ENCODE results near the gene TBC1D22A.

TBC1D22A gene

DNA sequence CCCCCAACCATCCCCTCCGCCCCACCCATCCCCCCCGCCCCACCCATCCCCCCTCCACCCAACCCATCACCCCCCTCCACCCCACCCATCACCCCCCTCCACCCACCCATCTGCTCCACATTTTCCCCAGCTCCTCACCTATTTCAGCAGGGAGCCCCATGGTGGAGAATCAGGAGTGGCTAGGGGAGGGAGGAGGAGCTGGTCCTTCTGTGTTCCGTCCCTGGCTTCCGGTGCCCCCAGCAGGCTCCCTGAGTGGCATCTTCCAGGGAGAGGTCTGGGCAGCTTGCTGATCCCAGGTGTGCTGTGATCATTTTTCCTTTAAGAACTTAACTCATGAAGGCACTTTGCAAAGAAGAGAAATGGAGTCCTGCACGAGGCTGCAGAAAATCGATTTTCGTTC lies 365.8 kb downstream of the TBC1D22A start:
- Histone ChIP-seq H3K36me3 (ENCODE audit: control insufficient read depth in 1 of 2, insufficient read depth in 2 of 2, low read length in 2 of 2) (peaks cover 0 to 3% of the 10 kb centered on the region in 2 donors), H3K27ac (ENCODE audit: low read depth, low read length) (no peak overlapping the region), H3K4me1 (ENCODE audit: control insufficient read depth in 1 of 2, insufficient read depth in 2 of 2, low read length in 2 of 2) (peaks cover 7 to 12% of the 10 kb centered on the region in 2 donors), H3K4me3 (ENCODE audit: low read depth in 1 of 2, low read length in 2 of 2) (no peak overlapping the region), H3K9ac (ENCODE audit: low read depth in 1 of 2, low read length in 2 of 2) (no peak overlapping the region), H3K9me3 (ENCODE audit: control insufficient read depth in 1 of 2, low read length in 2 of 2) (no peaks in the 10 kb centered on the region), H3K27me3 (ENCODE audit: control insufficient read depth in 1 of 2, insufficient read depth in 2 of 2, low read length in 2 of 2) (no peaks in the 10 kb centered on the region)

DNA sequence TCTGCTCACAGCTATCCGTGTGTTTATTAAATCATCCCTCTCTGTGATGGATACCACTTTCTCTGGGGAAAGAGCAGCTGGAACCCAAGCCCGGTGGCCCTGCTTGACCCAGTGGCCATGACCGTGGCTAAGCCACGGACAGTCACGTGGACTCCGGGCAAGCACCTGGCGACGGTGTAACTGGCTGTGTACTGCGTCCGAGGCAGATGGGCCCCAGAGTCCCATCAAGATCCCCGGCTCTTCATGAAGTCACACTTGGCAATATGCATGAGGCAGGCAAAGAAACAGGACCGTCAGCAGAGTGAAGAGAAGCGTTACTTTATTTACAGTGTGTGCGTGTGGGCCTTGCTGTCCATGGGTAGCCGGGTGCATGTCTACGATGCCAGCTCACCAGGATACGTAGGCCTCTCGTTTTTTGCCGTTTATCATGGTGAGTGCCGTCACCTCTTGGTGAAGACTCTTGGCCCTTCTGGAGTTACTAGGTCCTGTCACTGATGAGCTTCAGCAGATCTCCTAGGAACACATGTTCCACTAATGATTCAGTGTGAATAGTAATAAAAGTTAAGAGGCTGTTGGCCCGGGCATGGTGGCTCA lies 366.3 kb downstream of the TBC1D22A start:
- H3K4me3 ChIP-seq (ENCODE audit: low read depth in 1 of 2, low read length in 2 of 2) = no peak overlapping the region
- no peaks in the 10 kb centered on the region for H3K27me3 ChIP-seq (ENCODE audit: control insufficient read depth in 1 of 2, insufficient read depth in 2 of 2, low read length in 2 of 2)
- H3K27ac ChIP-seq (ENCODE audit: low read depth, low read length) = no peak overlapping the region
- no peaks in the 10 kb centered on the region for H3K36me3 ChIP-seq (ENCODE audit: control insufficient read depth in 1 of 2, insufficient read depth in 2 of 2, low read length in 2 of 2)
- H3K4me1 ChIP-seq (ENCODE audit: control insufficient read depth in 1 of 2, insufficient read depth in 2 of 2, low read length in 2 of 2) = peaks cover 7 to 12% of the 10 kb centered on the region in 2 donors
- H3K9me3 ChIP-seq (ENCODE audit: control insufficient read depth in 1 of 2, low read length in 2 of 2) = no peaks in the 10 kb centered on the region
- H3K9ac ChIP-seq (ENCODE audit: low read depth in 1 of 2, low read length in 2 of 2) = no peak overlapping the region

DNA sequence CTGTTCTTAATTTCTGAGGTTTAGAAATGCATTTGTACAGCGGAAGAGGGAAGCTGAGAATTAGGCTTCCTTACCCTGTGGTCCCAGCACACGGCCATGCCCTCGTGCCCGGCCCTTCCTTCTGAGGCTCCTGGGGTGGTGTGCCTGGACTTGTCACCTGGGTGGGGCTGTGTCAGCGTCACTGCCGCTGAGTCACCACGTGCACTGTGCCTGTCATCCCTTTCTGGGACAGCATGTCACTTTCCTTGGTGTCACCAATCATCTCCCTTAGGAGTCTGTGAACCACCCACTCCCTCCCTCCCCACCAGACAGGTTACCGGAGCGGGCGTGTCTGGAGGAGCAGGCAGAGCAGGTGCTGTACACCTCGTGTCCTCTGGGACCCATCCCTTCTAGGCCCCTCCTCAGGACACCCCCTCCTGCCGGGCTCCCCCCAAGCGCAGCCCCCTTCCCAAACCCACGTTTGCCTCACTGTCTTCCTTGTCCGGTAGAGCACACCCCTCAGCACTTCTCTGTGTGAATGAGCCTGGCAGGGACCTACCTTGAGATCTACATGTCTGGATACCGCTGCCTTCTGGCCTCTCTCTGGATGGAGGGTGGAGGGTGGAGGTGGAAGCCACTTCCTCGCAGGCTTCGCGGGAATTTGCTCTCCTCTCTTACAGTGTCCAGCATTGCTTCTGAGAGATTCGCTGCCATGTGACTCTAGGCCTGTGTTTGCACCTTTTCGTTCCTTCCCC lies 367.6 kb downstream of the TBC1D22A start:
- Histone ChIP-seq H3K9ac (ENCODE audit: low read depth in 1 of 2, low read length in 2 of 2) (no peak overlapping the region), H3K36me3 (ENCODE audit: control insufficient read depth in 1 of 2, insufficient read depth in 2 of 2, low read length in 2 of 2) (no peaks in the 10 kb centered on the region), H3K27ac (ENCODE audit: low read depth, low read length) (no peak overlapping the region)

DNA sequence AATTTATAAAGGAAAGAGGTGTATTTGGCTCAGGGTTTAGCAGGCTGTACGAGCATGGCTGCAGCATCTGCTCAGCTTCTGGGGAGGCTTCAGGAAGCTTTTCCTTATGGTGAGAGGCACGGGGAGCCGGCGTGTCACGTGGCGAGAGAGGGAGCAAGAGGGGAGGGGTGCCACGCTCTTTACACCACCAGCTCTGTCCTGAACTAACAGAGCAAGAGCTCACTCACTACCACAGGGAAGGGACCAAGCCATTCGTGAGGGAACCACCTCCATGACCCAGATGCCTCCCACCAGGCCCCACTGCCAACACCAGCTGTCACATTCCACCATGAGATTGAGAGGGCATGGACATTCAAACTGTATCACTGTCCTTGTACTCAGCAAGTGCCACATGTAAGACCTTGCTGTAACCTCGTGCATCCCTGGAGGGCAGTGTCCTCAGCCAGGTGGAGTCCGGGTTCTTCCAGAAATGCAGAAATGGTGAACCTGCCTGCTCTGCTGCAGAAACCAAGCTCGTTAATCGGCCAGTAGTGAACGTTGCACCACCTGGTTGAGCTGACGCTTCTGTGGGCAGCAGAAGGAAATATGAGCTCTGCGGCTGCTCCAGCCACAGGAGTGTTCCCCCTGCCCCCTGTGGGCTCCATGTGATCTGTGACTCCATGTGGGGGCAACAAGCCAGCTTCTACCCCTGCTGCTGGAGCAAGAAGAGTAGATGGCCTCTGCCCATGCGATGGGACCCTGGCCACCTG lies 368.6 kb downstream of the TBC1D22A start:
- Histone ChIP-seq H3K9ac (ENCODE audit: low read depth in 1 of 2, low read length in 2 of 2) (no peak overlapping the region), H3K27ac (ENCODE audit: low read depth, low read length) (no peak overlapping the region), H3K4me3 (ENCODE audit: low read depth in 1 of 2, low read length in 2 of 2) (no peak overlapping the region), H3K4me1 (ENCODE audit: control insufficient read depth in 1 of 2, insufficient read depth in 2 of 2, low read length in 2 of 2) (peaks cover 7 to 12% of the 10 kb centered on the region in 2 donors), H3K27me3 (ENCODE audit: control insufficient read depth in 1 of 2, insufficient read depth in 2 of 2, low read length in 2 of 2) (no peaks in the 10 kb centered on the region), H3K36me3 (ENCODE audit: control insufficient read depth in 1 of 2, insufficient read depth in 2 of 2, low read length in 2 of 2) (no peaks in the 10 kb centered on the region), H3K9me3 (ENCODE audit: control insufficient read depth in 1 of 2, low read length in 2 of 2) (no peaks in the 10 kb centered on the region)

More for the DNA sequence above, 367.6 kb downstream of the TBC1D22A start:
- H3K4me3 ChIP-seq (ENCODE audit: low read depth in 1 of 2, low read length in 2 of 2) = no peak overlapping the region
- H3K4me1 ChIP-seq (ENCODE audit: control insufficient read depth in 1 of 2, insufficient read depth in 2 of 2, low read length in 2 of 2) = peaks cover 7 to 12% of the 10 kb centered on the region in 2 donors
- H3K27me3 ChIP-seq (ENCODE audit: control insufficient read depth in 1 of 2, insufficient read depth in 2 of 2, low read length in 2 of 2) = no peaks in the 10 kb centered on the region
- no peaks in the 10 kb centered on the region for H3K9me3 ChIP-seq (ENCODE audit: control insufficient read depth in 1 of 2, low read length in 2 of 2)

DNA sequence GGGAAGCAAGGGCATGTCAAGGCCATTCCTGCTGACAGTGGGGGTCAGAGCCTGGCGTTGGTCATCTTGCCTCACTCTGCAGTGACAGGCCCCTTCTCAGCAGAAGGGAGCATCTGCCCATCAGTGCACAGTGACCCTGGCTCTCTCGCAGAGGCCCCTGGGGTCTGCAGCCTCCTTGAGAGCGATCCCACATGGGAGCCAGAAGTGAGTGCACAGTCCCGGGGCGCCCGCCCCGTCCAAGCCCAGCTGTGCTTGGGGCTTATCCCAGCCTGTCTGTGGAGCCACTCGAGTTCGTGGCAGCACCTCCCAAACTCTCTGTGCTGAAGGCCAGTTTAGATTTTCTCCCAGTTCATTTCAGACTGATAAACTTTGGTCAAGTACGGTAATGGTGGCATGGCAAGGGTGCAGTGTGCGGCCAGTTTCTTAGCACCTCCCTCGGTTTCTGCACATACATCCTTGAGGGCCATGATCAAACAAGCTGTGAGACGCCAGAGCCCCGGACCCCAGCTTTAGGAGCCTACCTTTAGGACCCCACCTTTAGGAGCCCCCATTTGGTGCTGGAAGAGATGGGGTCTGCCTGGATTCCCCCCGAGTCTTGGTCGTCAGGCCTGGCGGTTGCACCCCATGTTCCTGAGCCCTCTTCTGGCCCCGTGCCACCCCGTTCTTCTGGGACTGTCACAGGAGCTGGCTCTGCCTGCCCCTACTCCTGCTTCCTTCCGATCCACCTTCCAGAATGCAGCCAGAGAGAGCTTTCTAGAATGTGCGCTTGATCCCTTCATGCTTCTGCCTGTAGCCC lies 369.4 kb downstream of the TBC1D22A start:
- Histone ChIP-seq H3K9ac (ENCODE audit: low read depth in 1 of 2, low read length in 2 of 2) (no peak overlapping the region), H3K27ac (ENCODE audit: low read depth, low read length) (no peak overlapping the region)

DNA sequence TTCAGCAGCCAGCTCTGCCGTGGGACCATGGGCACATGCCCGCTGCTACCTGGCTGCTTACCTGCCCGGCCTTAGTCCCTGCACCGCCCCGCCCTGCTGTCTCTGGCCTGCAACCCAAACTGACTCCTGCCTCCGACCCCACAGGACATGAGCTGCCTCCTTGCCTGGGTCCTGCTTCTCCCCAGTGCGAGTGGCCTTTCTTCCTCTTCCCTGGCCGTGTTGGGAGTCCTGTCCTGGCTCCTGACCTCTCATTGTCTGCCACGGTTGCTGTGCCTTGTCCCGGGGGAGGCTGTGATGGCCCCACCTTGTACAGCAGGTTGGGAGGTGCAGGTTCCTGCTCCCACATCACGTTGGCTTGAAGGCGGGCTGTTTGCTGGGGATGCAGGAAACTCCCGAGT lies 370.0 kb downstream of the TBC1D22A start:
- Histone ChIP-seq H3K4me3 (ENCODE audit: low read depth in 1 of 2, low read length in 2 of 2) (no peak overlapping the region), H3K4me1 (ENCODE audit: control insufficient read depth in 1 of 2, insufficient read depth in 2 of 2, low read length in 2 of 2) (peaks cover 7 to 12% of the 10 kb centered on the region in 2 donors), H3K27ac (ENCODE audit: low read depth, low read length) (no peak overlapping the region), H3K36me3 (ENCODE audit: control insufficient read depth in 1 of 2, insufficient read depth in 2 of 2, low read length in 2 of 2) (no peaks in the 10 kb centered on the region), H3K9me3 (ENCODE audit: control insufficient read depth in 1 of 2, low read length in 2 of 2) (no peaks in the 10 kb centered on the region), H3K9ac (ENCODE audit: low read depth in 1 of 2, low read length in 2 of 2) (no peak overlapping the region), H3K27me3 (ENCODE audit: control insufficient read depth in 1 of 2, insufficient read depth in 2 of 2, low read length in 2 of 2) (no peaks in the 10 kb centered on the region)

More for the DNA sequence above, 369.4 kb downstream of the TBC1D22A start:
- Histone ChIP-seq H3K4me1 (ENCODE audit: control insufficient read depth in 1 of 2, insufficient read depth in 2 of 2, low read length in 2 of 2) (peaks cover 7 to 12% of the 10 kb centered on the region in 2 donors), H3K9me3 (ENCODE audit: control insufficient read depth in 1 of 2, low read length in 2 of 2) (no peaks in the 10 kb centered on the region), H3K4me3 (ENCODE audit: low read depth in 1 of 2, low read length in 2 of 2) (no peak overlapping the region), H3K27me3 (ENCODE audit: control insufficient read depth in 1 of 2, insufficient read depth in 2 of 2, low read length in 2 of 2) (no peaks in the 10 kb centered on the region), H3K36me3 (ENCODE audit: control insufficient read depth in 1 of 2, insufficient read depth in 2 of 2, low read length in 2 of 2) (no peaks in the 10 kb centered on the region)

DNA sequence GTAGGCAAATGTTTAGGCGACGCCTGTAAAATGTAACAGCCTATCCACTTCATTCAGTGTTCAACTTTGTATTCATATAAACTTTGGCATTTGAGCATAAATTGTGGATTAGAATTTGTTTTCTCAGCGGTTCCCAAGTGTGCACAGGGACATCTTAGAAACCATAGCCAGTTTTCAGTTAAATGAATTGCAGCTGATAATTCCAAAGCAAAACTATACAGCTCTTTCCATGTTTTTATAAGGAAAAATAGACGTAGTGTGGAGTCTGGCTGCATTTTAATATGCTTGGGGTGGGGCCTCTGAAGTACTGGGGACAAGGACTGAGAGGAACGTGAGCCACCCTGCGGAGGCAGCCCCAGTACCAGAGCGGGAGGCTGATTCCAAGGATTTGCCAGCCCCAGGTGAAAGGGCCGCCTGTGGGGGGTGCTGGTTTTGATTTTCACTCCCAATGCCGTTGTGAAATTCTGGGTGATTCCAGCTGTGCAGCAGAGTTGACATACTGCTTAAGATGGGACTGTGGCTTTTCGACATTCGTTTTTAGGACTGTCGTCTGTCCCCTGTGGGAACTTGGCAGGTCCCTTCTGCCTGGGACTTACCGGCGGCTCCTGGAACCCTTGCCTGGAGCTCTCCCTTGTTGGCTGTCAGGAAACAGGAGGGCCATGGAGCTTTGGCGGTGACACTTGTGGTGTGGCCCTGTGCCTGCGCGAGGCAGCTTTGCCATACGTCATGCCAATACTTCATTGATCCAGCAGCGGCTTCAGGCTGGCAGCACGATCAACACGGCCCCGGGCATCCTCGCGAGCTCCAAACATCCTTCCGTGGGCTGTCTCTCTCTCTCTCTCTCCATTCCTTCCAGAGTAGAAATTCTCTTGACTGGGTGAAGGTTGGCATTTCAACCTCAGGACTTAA lies 370.9 kb downstream of the TBC1D22A start:
- no peak overlapping the region for H3K4me3 ChIP-seq (ENCODE audit: low read depth in 1 of 2, low read length in 2 of 2)
- H3K27me3 ChIP-seq (ENCODE audit: control insufficient read depth in 1 of 2, insufficient read depth in 2 of 2, low read length in 2 of 2) = no peaks in the 10 kb centered on the region
- peaks cover 7 to 12% of the 10 kb centered on the region in 2 donors for H3K4me1 ChIP-seq (ENCODE audit: control insufficient read depth in 1 of 2, insufficient read depth in 2 of 2, low read length in 2 of 2)
- H3K36me3 ChIP-seq (ENCODE audit: control insufficient read depth in 1 of 2, insufficient read depth in 2 of 2, low read length in 2 of 2) = no peaks in the 10 kb centered on the region
- no peak overlapping the region for H3K9ac ChIP-seq (ENCODE audit: low read depth in 1 of 2, low read length in 2 of 2)
- H3K9me3 ChIP-seq (ENCODE audit: control insufficient read depth in 1 of 2, low read length in 2 of 2) = no peaks in the 10 kb centered on the region
- no peak overlapping the region for H3K27ac ChIP-seq (ENCODE audit: low read depth, low read length)

DNA sequence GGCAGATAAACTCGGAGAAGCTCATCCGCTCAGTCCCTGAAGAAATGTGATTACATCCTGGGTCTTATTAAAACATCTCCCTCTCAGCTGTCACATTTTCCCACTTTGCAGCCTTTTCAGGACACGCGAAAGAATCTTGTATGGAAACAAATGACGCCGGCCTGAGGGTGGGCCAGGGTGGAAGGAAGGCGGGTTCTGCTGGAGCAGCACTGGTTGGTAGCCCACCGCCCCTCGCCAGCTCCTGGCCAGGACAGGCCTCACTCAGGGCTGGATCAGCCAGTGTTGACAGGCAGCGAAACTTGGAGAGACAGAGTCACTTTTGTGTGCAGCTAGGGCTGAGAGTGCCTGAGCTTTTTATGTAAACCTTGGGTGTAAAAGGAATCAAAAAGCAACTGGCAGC lies 371.8 kb downstream of the TBC1D22A start:
- no peak overlapping the region for H3K27ac ChIP-seq (ENCODE audit: low read depth, low read length)
- no peaks in the 10 kb centered on the region for H3K36me3 ChIP-seq (ENCODE audit: control insufficient read depth in 1 of 2, insufficient read depth in 2 of 2, low read length in 2 of 2)
- H3K4me1 ChIP-seq (ENCODE audit: control insufficient read depth in 1 of 2, insufficient read depth in 2 of 2, low read length in 2 of 2) = peaks cover 7 to 12% of the 10 kb centered on the region in 2 donors
- H3K9ac ChIP-seq (ENCODE audit: low read depth in 1 of 2, low read length in 2 of 2) = no peak overlapping the region
- no peaks in the 10 kb centered on the region for H3K27me3 ChIP-seq (ENCODE audit: control insufficient read depth in 1 of 2, insufficient read depth in 2 of 2, low read length in 2 of 2)
- H3K4me3 ChIP-seq (ENCODE audit: low read depth in 1 of 2, low read length in 2 of 2) = no peak overlapping the region
- no peaks in the 10 kb centered on the region for H3K9me3 ChIP-seq (ENCODE audit: control insufficient read depth in 1 of 2, low read length in 2 of 2)

DNA sequence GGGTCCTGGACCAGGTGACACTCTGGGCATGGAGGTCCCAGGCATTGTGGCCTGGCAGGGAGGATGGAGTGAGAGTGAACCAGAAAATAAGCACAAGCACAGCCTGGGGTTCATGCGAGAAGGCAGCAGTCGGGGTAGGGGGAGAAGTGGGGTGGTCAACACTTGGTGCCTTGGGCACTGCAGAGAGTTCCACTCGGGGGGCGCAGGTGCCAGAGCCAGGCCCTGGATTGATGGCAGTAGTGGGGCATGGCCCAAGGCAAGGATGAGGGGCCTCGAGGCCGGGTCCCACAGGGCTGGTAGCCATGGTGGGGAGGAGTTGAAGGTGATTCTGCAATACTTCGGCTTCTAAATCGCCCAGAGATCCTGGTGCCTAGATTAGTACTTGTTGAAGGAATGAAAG lies 372.9 kb downstream of the TBC1D22A start:
- Histone ChIP-seq H3K9ac (ENCODE audit: low read depth in 1 of 2, low read length in 2 of 2) (no peak overlapping the region), H3K4me1 (ENCODE audit: control insufficient read depth in 1 of 2, insufficient read depth in 2 of 2, low read length in 2 of 2) (peaks cover under 1 to 2% of the 10 kb centered on the region in 2 donors), H3K27ac (ENCODE audit: low read depth, low read length) (no peak overlapping the region), H3K9me3 (ENCODE audit: control insufficient read depth in 1 of 2, low read length in 2 of 2) (no peaks in the 10 kb centered on the region), H3K36me3 (ENCODE audit: control insufficient read depth in 1 of 2, insufficient read depth in 2 of 2, low read length in 2 of 2) (no peaks in the 10 kb centered on the region), H3K4me3 (ENCODE audit: low read depth in 1 of 2, low read length in 2 of 2) (no peak overlapping the region), H3K27me3 (ENCODE audit: control insufficient read depth in 1 of 2, insufficient read depth in 2 of 2, low read length in 2 of 2) (no peaks in the 10 kb centered on the region)

Data from duodenal mucosa (tissue), 2 donors.